Erythroblast (primary cell): Measurements from ENCODE around the gene LRP1B.

Experiments used
- GATA1 ChIP-seq: IDR thresholded peaks from 2 replicates; pipeline ENCODE4 v1.6.1; 2011; ENCODE audit warnings: low read depth, mild to moderate bottlenecking, control low read depth, low read length, moderate library complexity
- POLR2A ChIP-seq: IDR thresholded peaks from 2 replicates; pipeline ENCODE4 v1.6.1; 2011; ENCODE audit warnings: mild to moderate bottlenecking, low read length

GRCh38 chr2:141701618-141702017 is 429.2 kb downstream of the LRP1B start:
- TF ChIP-seq POLR2A, result no peak
- no peak for TF ChIP-seq GATA1
